Left ventricle myocardium superior (tissue), 1 donor: ENCODE results near the gene LAMA1. TPM values are rescaled to one million over a fixed set of nuclear protein-coding genes. Genes with fewer than 3 reads are reported as not detected.

Experiments
- ATAC-seq: fragments of 200-7000 bp; cut with Tn5 transposase; one replicate; pipeline ENCODE4 v1.9.1; 2020; ENCODE audit warnings: mild to moderate bottlenecking, moderate library complexity
- DNase-seq: peaks from one replicate; pipeline ENCODE4 v3.0.0-alpha.2; 2020
- intact Hi-C: fragments of 100-400 bp; cut with micrococcal nuclease; formaldehyde crosslinking; loops from one replicate; pipeline ENCODE4 v1.11.0; 2022
- total RNA-seq: library from RNA; stranded (reverse); fragmentation: NEBNext Ultra II Directional; extraction: Animal tissue kit (Norgen Biotek cat#: 25700); gene quantifications from one replicate; pipeline ENCODE4 v1.2.1, GENCODE V29; 2021
- donor health status: DM: no; HTN: yes; CAD: no; lungs with severe emphysema.

The LAMA1 gene
- total RNA-seq, 1 donor from 2014 or later, result 0.17 TPM

- intact Hi-C loops, result no loop called here
Observed at GRCh38 chr18:7004009-7004408, 113.6 kb downstream of the LAMA1 start.

DNA sequence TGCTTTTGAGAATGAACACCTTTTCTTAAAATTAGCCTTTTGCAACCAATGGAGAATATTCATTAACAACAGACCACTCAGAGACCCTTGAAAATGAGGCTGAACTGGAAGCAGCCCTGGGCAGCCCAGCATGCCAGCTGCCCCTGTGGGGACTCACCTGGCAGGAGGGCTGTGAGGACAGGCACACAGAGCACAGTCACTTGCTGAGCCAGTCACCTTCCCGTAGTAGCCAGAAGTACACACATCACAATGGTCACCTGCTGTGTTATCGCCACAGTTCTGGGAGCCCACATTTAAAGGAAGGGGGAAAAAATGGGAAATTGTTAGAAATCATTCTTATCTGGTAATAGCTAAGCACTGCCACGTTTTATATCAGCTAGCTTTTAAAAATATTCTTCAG is 115.5 kb downstream of the LAMA1 start:
- intact Hi-C loops, result no loop called here
- DNase-seq (no peak), ATAC-seq (no peak)

More at GRCh38 chr18:7004009-7004408, 113.6 kb downstream of the LAMA1 start:
- ATAC-seq, result no peak
- DNase-seq, result no peak

DNA sequence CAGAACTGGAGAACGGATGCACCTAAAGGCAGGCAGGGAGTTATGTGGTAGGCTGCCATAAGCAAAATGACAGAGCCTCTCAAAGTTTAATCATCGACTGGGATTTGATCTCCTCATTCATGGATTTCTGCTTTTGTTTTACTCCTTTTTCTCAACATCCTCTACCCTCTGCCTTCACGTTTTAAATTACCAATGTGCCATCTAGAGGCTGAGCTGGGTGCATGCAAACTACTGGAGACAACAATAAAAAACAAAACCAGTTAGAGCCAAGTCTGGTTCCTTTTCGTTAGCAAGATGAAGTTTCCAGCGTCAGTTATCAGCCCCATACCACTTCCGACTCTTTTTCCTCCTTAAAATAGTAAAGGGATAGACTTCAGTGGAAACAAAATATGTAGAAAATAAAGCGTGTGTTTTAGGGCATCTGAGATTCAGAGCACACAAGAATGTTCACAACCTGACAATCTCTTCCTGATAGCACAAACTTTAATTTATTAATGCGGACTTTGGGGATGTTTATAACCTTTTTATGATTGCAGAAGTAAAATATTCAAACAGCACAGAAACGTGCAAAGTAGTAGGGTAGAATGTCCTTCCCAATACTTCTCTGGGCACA is 117.0 kb downstream of the LAMA1 start:
- intact Hi-C loops, result no loop called here
- ATAC-seq (no peak), DNase-seq (no peak)

DNA sequence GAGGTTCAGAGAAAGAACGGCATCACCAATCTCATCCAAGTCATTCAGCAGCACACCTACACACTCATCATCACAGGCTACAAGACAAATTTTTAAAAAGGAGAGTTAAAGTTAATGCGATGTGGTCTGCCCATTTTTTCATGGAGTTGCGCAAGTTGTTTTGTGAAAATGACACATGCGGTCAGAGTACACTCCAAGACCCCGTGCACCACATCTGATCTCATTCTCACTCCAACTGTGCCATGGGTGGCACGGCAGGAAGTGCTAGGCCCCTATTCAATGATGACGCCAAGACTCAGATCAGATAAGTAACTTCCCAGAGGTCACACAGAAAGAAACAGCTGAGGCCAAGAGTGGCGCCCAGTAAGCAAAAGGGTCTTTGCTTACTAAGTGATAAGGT is 119.8 kb downstream of the LAMA1 start:
- ATAC-seq (no peak), DNase-seq (no peak)
- intact Hi-C loops, result no loop called here

DNA sequence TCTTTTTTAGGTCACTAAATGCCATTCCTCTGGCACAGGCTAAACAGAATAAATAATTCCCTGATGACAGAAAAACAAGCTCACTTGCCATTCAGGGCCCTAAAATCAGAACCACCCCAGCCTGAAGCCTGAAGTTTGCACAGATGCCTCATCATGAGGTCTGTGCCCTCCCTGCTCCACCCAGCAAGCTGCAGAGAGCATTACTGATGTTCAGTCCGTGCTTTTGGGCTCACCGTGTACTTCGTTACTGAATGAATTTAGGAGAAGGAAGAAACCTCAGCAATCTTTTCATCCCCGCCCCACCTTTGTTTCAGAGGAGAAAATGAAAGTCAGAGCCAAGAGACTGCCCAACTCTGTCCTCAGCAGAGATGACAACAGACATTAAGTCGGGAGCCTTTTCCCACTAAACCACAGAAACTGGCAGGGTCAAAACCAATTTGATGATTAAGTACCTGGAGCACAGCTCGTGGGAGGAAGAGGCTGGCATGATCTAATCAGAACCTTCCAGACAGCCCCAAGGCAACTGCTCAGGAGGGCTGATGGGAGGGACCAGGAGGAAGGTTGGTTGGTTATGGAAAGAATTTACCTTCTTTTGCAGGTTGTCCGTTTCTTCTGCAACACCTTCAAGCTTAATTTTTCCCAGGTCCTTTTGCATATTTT is 122.7 kb downstream of the LAMA1 start:
- DNase-seq, result no peak
- no peak for ATAC-seq
- intact Hi-C loops, result no loop called here

DNA sequence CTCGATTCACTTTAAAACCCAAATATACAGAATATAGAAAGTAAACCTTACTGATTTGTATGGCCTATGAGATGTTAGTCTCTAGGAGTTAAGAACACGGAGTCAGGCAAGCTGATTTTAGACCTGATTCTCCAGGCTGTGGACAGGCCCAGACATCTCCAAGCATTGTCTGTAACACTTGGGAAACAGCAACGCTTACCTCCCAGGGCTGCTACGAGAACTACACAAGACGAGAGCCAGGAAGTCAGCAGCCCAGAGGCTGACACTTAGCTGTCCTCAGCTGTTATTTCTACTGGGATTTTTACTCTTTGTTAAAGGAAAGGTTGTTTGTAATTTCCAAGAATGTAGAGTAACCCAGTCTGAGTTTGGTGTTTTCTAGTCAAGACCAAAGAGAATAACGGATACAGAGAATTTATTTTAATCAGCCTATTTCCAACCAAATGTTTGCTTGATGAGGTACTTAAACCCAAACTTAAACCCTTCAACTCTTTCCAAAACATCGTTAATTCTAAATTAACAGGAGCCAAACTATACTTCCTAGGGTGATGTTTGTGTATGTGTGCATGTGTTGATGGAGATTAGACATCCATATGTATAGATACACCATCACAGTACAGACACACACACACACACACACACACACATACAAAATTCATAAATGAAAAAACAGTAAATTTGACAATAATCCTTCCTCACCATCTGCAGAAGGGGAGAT is 123.4 kb downstream of the LAMA1 start:
- intact Hi-C loops, result no loop called here
- no peak for DNase-seq
- ATAC-seq, result no peak

GRCh38 chr18:6992761-6993160 is 124.8 kb downstream of the LAMA1 start:
- no peak for ATAC-seq
- no peak for DNase-seq

DNA sequence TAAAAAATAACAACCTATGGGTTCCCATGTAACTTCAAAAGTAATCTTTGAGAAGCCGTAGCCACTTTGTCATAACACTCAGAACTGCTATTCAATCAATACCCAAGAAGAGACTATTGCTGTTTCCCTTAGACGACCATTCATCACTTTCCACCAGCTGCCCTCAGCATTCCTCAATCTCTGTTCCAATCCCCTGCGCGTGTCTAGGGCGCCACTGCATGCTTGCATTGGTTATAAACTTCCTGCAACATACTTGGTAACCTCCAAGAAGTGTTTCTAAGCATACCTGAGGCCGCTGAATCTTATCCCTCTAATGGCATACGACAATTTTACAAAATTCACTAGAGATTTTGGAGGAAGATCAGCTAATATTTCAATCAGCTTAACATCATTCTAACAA is 134.2 kb downstream of the LAMA1 start:
- DNase-seq (no peak), ATAC-seq (no peak)
- intact Hi-C loops, result no loop called here

More at GRCh38 chr18:6992761-6993160, 124.8 kb downstream of the LAMA1 start:
- intact Hi-C loops, result no loop called here

GRCh38 chr18:6982398-6982797 is 135.2 kb downstream of the LAMA1 start:
- intact Hi-C loops, result no loop called here
- DNase-seq, result no peak
- ATAC-seq, result no peak

- ATAC-seq (no peak), DNase-seq (no peak)
- intact Hi-C loops, result no loop called here
Observed at GRCh38 chr18:6980363-6980762, 137.2 kb downstream of the LAMA1 start.

DNA sequence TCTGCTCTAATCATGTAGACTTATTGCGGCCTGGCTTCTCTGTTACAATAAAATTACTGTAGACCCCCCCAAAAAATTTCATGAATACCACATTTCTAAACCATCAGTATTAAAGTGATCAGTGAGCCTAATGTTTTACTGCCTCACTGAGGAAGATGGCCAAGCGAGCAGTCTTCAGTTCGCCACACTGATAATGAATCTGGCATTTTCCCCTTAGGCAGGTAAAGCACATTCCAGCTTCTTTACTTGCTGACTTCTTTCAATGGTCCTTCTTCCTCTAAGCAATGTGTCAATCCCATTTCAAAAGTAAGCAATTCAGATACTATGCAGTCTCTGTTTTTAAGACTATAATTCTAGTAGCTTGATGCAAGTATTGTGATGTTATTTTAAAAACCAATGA is 137.6 kb downstream of the LAMA1 start:
- DNase-seq (no peak), ATAC-seq (no peak)
- intact Hi-C loops, result no loop called here

DNA sequence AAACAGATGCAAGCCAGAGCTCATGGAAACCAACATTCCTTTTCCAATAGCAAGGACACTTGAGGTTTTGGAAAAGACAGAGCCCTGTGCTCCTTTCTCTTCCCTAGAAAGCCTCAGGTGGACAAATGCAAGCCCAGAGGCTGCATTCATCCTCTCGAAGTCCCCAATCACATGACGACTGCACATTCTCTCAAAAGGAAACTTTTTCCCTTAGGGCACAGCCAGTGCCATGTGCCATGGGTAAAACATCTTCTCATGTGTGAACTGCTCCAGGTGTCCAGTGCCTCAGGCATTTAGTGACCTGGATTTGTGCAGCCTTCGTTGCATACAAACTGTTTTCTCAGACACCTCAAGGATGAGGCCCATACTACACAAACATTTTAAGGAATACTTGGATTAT is 140.7 kb downstream of the LAMA1 start:
- intact Hi-C loops, result no loop called here
- no peak for DNase-seq
- ATAC-seq, result no peak

DNA sequence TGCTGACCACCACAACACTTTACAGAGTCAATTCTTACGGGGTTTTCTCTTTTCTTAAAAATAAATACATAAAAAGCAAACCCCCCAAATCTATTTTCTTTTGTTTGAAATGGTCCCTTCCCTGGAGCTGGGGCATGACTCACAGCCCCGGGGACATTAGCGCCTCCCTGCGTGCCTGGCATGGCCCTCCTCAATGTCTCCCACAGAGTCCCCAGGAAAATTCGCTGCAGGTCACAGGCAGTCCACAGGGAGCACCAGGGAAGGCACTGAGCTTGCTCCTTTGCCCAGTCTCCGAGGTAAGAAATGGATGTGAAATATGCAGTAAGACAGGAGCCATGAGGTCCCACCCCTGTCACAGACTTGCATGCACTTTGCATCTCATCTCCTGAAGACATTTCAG is 142.5 kb downstream of the LAMA1 start:
- intact Hi-C loops, result no loop called here
- ATAC-seq (no peak), DNase-seq (no peak)

- DNase-seq (no peak), ATAC-seq (no peak)
- intact Hi-C loops, result no loop called here
Observed at GRCh38 chr18:6971823-6972478, 145.6 kb downstream of the LAMA1 start.

DNA sequence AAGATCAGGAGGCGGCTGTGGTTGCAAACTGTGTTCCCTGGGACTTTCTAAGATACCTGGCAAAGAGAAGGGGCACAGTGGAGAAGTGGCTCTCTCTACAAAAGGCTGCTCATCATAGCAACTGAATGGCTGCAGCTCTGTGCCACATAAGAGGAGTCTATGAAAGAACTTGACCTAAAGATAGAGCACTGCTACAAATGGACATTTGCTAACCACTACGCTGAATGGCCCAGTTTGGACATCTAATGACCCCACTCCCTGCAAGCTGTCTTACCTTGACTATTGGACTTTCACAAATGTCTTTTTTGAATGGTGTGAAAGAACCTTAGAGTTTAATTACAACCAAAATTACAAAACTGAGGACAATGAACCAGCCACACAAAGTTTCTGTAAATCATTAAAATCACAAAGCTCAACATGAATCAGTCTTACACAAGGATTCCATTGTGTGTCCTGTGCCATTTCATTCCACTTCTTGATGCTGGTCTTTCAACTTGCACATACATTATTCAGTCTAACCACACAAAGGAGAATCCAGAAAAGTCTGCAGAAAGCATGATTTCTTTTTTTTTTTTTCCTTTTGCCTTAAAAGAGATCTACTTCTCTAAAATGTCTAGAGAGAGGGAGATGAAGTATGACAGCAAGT is 154.0 kb downstream of the LAMA1 start:
- DNase-seq (no peak), ATAC-seq (no peak)
- intact Hi-C loops, result no loop called here

DNA sequence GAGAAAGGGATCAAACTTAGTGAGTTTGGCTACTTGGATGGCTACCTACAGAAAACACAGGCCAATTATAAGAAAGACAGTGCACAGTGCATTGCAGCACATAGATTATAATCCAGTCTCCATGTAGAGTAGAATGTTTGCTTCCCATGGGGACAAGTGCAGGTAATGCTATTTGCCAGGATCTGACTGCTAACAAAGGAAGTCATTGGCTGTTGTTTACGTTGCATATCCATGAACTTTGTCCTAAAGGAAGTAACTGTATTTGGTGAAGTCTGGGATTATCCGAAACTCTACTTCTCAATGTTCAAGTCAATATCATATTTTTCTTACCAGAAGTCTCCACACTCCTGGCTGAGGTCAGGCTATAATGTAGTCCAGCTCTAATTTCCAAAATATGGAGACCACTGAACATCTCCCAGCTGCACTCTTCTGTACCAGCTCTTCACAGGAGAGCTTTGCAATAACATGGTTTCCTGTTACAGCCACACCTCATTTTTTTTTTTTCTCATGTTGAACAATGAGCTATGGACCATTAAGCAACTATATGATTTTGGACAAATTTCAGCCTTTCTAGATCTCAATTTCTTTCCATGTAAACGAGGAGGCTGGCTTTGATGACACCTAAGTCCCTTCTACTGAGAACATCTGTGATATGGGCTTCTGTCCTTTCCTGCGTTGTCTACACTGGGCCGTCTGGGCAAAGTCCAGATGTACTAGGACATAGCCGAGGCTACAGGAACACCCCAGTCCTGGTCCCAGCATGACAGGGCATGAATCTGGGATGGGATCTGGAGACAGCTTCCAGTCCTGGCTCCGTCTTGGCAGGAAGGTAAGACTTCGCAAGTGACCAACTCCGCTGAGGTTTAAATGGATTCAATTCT is 154.8 kb downstream of the LAMA1 start:
- no peak for ATAC-seq
- intact Hi-C loops, result no loop called here
- no peak for DNase-seq

GRCh38 chr18:6961331-6961730 is 156.3 kb downstream of the LAMA1 start:
- DNase-seq (no peak), ATAC-seq (no peak)
- intact Hi-C loops, result no loop called here

DNA sequence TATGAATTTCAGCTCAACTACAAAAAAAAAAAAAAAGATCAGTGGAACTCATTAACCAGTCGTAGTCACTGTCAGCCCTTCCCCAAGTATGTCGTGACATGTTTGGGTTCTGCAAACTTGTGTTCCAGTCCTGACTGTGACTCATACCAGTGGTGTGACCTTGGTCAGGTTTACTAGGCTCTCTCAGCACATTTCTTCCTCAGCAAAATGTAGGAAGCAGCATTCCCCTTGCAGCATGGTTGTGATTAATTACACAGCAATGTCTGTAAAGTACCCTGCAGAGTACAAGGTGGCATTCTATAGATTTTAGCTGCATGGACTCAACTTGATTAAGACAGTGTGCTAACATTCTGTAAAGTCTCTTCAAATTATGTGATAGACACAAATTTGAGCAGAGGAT is 156.9 kb downstream of the LAMA1 start:
- intact Hi-C loops, result no loop called here
- ATAC-seq, result no peak
- DNase-seq, result no peak

GRCh38 chr18:6960124-6960523 is 157.5 kb downstream of the LAMA1 start:
- ATAC-seq (no peak), DNase-seq (no peak)
- intact Hi-C loops, result no loop called here
